ENCODE measurements around the gene RPS19. TPM values are rescaled to one million over a fixed set of nuclear protein-coding genes. Genes with fewer than 3 reads are reported as not detected.

The RPS19 gene
- polyA plus RNA-seq, 1 donor from 2014 or later: 783 TPM

- H2AFZ ChIP-seq (ENCODE audit: low read depth, low read length): no peak within 1 kb of the TSS
- H3K36me3 ChIP-seq (ENCODE audit: insufficient read depth, low read length): no peaks in the 10 kb centered on the region
- no peaks in the 10 kb centered on the region for H3K9me3 ChIP-seq (ENCODE audit: low read length)
- no peaks in the 10 kb centered on the region for H4K20me1 ChIP-seq (ENCODE audit: insufficient read depth)
- H3F3A ChIP-seq (ENCODE audit: insufficient read depth, low read length, poor library complexity, severe bottlenecking): no peaks in the 10 kb centered on the region
- H3K9me2 ChIP-seq (ENCODE audit: insufficient read depth, low read length): no peaks in the 10 kb centered on the region
- H3K4me2 ChIP-seq (ENCODE audit: low read length): no peak within 1 kb of the TSS
- H3K27ac ChIP-seq (ENCODE audit: low read length): no peak within 1 kb of the TSS
- no peak within 1 kb of the TSS for H3K9ac ChIP-seq (ENCODE audit: low read length)
- H3K4me3 ChIP-seq (ENCODE audit: low read length): no peak within 1 kb of the TSS
- no peaks in the 10 kb centered on the region for H3K79me2 ChIP-seq (replicated peaks; ENCODE audit: insufficient read depth, low read length)
- H3K27me3 ChIP-seq (ENCODE audit: insufficient read depth, low read depth, low read length): no peaks in the 10 kb centered on the region
- TF ChIP-seq TAF1 (IDR thresholded peaks at IDR 0.05; ENCODE audit: low read depth) (no peak), MXI1 (conservative IDR thresholded peaks at IDR 0.05; ENCODE audit: poor library complexity, severe bottlenecking) (no peak), POLR2AphosphoS5 (IDR thresholded peaks at IDR 0.05) (no peak), EP300 (conservative IDR thresholded peaks at IDR 0.05; ENCODE audit: poor library complexity, severe bottlenecking) (no peak), CTCF (IDR thresholded peaks at IDR 0.05; ENCODE audit: poor library complexity, severe bottlenecking) (no peak), REST (IDR thresholded peaks at IDR 0.05; ENCODE audit: borderline replicate concordance) (no peak), EZH2 (IDR thresholded peaks at IDR 0.05; ENCODE audit: borderline replicate concordance, insufficient read depth, low read length, poor library complexity, severe bottlenecking) (no peak), SMC3 (conservative IDR thresholded peaks at IDR 0.05; ENCODE audit: poor library complexity) (no peak), RAD21 (conservative IDR thresholded peaks at IDR 0.05) (no peak)
Measured at GRCh38 chr19:41845001-41845050, 15.2 kb upstream of the RPS19 start, which contains the start of gene DMRTC2. Gene DMRTC2 (plus strand): TSS chr19:41845042. CDS start chr19:41847429, 2,387 bp downstream.

- H3K4me2 ChIP-seq (ENCODE audit: low read length): no peak overlapping the region
- H4K20me1 ChIP-seq (ENCODE audit: insufficient read depth): no peaks in the 10 kb centered on the region
- H3K9me2 ChIP-seq (ENCODE audit: insufficient read depth, low read length): no peaks in the 10 kb centered on the region
- H2AFZ ChIP-seq (ENCODE audit: low read depth, low read length): no peak overlapping the region
- no peaks in the 10 kb centered on the region for H3K36me3 ChIP-seq (ENCODE audit: insufficient read depth, low read length)
- no peak for TF ChIP-seq EZH2 (IDR thresholded peaks at IDR 0.05; ENCODE audit: borderline replicate concordance, insufficient read depth, low read length, poor library complexity, severe bottlenecking)
- TF ChIP-seq REST (IDR thresholded peaks at IDR 0.05; ENCODE audit: borderline replicate concordance): no peak
- TF ChIP-seq MXI1 (conservative IDR thresholded peaks at IDR 0.05; ENCODE audit: poor library complexity, severe bottlenecking): no peak
- H3K4me3 ChIP-seq (ENCODE audit: low read length): no peak overlapping the region
- H3K27ac ChIP-seq (ENCODE audit: low read length): no peak overlapping the region
- H3K79me2 ChIP-seq (replicated peaks; ENCODE audit: insufficient read depth, low read length): no peaks in the 10 kb centered on the region
- no peak overlapping the region for H3K9ac ChIP-seq (ENCODE audit: low read length)
- no peaks in the 10 kb centered on the region for H3F3A ChIP-seq (ENCODE audit: insufficient read depth, low read length, poor library complexity, severe bottlenecking)
- H3K27me3 ChIP-seq (ENCODE audit: insufficient read depth, low read depth, low read length): no peaks in the 10 kb centered on the region
- no peaks in the 10 kb centered on the region for H3K9me3 ChIP-seq (ENCODE audit: low read length)
Measured at GRCh38 chr19:41845051-41845590, 14.9 kb upstream of the RPS19 start.
